GDM1 (cell line): ENCODE measurements around the gene PYGO1.
"Not testable (repeated sequence)": the region's sequence is repeated elsewhere in the genome, so short reads cannot be mapped to it uniquely, and the experiment has no call there.

Experiments
- DNase-seq: peaks from one replicate; lab custom pipeline; 2025; lab: John Stamatoyannopoulos, UW

The PYGO1 gene

DNA sequence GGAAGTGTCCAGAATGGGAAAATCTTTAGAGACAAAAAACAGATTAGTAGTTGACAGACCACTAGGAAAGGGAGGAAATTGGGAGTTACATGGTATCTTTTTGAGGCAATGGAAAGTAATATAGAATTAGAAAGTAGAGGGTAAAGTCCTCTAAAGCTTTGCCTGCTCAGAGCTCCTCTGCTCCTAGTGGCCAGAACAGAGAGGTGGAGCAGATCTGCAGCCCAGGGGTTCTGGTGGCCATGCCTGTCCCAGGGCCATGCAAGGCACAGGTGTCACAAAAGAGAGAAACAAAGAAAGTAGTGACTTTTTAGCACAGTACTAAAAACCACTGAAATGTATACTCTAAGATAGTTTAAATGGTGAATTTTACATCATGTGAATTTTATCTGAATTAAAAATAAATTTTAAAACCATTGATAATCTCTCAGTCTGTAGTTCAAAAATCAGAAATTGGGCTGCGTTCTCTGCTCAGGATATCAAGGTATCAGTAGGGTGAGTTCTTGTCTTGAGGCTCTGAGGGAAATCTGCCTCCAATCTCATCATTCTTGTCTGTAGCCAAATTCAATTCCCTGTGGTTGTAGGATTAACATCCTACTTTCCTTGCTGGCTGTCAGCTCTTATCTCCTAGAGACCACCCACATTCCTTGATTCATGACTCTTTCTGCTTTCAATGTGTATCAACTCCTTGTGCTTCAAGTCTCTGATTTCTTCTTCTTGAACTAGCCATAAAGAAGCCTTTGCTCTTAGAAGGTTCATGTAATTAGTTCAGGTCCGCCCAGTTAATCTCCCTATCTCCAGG, 23.6 kb downstream of the PYGO1 start:
- DNase-seq: no peak

DNA sequence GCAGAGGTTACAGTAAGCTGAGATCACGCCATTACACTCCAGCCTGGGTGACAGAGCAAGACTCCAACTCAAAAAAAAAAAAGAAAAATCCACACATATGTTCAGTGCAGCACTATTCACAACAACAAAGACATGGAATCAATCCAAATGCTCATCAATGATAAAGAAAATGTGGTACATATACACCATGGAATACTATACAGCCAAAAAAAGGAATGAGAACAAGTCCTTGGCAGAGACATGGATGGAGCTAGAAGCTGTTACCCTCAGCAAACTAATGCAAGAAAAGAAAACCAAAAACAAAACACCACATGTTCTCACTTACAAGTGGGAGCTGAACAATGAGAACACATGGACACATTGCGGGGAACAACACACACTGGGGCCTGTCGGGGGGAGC, 25.5 kb downstream of the PYGO1 start:
- no peak for DNase-seq

DNA sequence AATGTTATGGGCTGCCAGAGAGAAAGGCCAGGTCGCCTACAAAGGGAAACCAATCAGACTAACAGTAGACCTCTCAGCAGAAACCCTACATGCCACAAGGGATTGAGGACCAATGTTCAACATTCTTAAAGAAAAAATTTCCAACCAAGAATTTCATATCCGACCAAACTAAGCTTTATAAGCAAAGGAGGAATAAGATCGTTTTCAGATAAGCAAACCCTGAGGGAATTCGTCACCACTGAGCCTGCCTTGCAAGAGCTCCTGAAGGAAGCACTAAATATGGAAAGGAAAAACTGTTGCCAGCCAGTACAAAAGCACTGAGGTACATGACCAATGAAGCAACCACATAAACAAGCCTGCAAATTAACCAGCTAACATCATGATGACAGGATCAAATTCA, 33.1 kb downstream of the PYGO1 start:
- DNase-seq: no peak

DNA sequence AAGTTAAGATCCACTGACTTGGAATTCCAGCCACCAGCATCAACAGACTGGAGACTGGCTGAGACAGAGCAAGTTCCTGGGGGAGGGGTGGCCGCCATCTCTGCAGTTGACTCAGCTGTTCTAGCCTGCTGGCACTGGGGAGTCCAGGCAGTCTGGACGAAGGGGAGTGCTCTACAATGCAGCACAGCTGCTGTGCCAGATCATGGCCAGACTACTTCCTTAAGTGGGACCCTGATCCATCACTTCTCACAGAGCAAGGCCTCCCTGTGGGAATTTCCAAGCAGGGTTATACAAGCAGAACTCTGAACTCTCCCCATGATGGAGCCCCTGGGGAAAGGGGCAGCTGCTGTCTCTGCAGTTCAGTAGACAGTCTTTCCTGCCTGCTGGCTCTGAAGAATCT, 35.2 kb downstream of the PYGO1 start:
- DNase-seq: no peak

DNA sequence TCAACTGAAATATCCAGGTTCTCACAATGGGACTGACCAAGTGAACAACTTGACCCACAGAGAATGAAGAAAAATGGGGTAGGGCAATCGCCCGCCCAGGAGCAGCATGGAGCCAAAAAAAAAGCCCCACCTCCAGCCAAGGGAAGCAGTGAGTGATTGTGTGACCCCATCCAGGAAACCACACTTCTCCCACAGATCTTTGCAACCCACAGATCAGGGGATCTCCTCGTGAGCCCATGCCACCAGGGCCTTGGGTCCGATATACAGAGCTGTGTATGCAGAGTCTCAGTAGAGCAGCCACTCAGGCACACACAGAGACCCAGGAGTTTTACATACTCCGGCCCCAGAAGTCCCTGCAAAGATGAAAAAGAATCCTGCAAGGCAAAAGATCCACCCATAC, 35.7 kb downstream of the PYGO1 start:
- DNase-seq: no peak

DNA sequence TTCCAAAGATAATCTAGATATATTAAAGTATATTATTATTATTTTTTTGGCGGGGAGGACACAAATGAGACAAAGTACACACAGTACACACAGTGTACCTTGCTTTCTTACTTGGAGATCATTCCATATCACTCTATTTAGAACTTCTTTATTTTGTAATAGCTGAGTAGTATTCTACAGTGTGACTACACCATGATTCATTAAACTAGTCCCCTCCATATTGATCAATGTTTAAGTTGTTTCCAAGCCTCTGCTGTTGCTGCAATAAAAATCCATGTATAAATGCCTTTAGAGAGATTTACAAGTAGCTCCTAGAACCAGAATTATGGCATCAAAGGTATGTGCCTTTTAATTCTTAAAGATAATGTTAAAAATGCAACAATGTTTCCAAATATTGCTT, 38.8 kb downstream of the PYGO1 start:
- no peak for DNase-seq

DNA sequence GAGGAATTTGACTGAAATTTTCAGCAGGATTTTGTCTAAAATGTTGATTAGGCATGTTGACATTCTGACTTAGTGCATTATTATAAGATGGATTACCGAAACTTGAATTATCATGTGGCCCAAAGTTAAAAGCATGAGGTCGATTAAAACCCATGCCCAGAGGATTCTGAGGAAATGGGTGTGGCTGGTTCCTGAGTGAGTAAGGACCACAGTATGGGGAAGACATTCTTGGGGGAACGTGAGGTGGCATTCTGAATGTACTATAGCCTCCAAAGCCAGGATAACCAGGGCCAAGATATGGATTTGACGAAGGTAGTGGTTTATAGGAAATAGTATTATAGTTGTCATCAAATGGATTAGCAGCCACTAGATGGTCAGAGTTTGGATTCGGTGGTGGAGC, 41.4 kb downstream of the PYGO1 start:
- DNase-seq: no peak

DNA sequence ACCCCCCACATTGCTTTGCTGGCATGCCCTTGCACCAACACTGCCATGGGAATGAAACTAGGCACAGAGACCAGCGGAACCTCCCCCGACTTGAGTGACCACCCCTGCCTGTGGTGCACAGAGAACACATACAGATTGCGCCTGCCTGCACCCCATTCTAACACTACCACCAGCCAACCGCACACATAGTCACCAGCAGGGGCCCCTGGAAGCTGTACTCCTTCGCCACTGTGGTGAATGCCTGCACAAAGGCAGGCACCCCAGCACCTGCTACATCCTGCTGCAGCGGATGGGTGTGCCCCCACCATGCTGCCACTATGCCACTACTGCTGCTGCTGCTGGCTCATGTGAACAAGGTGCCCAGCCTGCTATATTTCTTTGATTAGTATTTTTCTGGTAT, 52.7 kb downstream of the PYGO1 start:
- DNase-seq: no peak

DNA sequence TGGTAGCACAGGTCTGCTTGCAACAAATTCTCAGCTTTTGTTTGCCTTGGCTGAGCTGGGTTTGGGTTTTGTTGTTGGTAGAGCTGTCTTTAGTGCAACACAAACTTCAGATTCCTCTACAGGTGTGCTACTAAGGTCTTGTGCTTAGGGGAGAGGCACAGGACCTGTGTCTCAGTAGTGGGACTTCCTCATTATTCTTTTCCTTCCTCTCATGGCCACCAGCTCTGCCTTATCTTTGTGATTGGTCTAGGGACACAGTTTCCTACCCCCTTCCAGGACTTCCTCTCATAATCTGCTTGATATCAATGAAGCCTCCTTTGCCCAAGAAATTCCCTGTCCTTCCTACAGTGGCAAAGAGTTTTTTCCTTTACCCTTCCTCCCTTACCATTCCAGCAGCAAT, 55.2 kb downstream of the PYGO1 start:
- DNase-seq: no peak

DNA sequence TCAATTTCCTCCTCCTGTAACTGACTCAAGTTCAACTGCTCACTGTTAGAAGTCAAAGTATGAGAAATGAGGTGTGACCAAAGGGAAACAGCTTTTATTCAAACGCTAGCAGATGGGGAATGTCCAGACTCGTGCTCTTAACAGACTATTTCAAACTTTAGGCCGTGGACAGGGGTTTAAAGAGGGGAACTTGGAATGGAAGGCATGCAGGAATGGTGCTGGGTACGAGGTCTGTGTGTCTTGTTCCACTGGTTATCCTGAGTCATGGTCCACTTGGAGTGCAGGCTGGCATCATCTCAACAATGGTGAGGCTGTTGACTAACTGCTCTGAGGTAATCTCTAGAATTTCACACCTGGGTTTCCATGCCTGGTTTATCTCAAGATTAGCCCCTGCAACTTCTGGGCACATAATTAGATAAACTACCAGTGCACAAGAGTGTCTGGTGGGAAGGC, 57.3 kb downstream of the PYGO1 start:
- DNase-seq: no peak

DNA sequence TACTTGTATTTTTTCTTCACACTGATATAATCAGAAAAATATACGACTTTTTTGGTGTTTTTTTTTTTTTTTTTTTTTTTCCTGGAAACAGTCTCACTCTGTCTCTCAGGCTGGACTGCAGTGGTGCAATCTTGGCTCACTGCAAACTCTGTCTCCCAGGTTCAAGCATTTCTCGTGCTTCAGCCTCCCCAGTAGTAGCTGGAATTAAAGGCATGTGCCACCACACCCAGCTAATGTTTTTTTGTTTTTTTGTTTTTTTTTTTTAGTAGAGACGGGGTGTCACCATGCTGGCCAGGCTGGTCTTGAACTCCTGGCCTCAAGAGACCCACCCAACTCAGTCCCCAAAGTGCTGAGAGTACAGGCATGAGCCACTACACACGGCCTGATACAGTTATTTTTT, 59.3 kb downstream of the PYGO1 start:
- no peak for DNase-seq

DNA sequence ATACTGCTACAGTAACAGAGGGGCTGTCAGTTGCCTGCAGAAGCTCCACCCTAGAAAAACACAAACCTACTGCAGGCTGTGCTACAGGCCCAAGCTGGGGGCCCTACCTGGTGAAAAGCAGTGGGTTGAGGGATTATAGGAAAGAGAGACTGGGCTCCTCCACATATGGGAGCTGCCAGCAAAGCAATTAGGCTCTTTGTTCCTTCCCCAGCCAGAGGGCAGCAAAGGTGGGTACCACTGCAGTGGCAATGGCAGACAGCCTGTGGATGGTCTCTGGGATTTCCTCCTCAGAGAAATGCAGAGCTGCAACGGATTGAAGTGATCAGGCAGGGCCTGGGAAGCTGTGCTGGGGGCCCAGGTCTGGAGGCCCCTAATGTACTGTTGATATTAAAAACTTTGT, 61.0 kb downstream of the PYGO1 start:
- no peak for DNase-seq

DNA sequence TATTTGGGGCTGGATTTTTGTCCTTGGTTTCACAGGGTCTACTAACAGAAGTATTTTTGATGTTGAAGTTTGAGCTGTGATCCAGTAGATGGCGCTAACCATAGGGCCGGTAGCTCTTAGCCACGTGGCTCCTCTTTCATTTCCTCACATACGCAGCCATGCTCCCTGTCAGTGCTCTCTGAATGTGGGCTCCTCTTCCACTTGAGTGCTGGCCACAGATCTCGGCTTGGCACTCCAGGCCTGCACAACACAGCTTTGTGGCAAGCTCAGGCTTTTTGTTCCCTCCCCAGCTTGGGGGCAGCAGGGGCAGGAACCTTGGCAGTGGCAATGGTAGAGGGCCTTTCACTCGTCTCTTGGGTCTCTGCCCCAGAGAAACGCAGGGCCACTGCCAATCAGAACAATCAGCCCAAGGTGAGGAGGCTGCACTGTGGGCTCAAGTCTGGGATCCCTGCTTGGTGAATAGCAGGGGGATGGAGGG, 61.5 kb downstream of the PYGO1 start:
- DNase-seq: peak; percentile 50

DNA sequence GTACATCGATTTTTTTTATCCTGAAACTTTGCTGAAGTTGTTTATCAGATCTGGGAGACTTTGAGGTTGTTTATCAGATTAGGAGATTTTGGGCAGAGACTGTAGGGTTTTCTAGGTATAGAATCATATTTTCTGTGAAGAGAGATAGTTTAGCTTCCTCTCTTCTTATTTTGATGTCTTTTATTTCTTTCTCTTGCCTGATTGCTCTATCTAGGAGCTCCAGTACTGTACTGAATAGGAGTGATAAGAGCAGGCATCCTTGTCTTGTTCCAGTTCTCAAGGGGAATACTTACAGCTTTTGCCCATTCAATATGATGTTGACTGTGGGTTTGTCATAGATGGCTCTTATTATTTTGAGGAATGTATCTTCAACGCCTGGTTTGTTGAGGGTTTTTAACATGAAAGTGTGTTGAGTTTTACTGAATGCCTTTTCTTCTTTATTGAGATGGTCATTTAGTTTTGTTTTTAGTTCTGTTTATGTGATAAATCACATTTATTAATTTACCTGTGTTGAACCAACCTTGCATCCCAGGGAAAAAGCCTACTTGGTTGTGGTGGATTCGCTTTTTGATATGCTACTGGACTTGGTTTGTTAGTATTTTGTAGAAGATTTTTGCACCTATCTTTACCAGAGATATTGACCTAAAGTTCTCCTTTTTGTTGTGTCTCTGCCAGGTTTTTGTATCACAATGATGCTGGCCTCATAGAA, 65.2 kb downstream of the PYGO1 start:
- DNase-seq: no peak

DNA sequence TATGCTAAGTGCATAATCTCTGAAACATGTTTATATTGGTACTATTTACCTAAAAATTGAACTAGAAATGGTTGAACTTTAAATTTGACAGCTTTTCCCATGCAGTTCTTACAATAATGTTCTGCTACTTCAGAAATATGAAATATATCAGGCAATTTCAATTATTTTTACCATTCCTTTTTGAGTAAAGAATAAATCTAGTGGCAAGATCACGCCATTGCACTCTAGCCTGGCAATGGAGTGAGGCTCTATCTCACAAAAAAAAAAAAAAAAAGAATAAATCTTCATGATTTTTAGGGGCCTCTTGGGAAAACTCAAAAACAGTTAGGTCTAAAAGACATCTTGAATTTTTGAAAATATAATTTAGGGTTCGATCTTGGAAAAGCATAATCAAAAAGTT, 69.5 kb downstream of the PYGO1 start:
- DNase-seq: no peak

DNA sequence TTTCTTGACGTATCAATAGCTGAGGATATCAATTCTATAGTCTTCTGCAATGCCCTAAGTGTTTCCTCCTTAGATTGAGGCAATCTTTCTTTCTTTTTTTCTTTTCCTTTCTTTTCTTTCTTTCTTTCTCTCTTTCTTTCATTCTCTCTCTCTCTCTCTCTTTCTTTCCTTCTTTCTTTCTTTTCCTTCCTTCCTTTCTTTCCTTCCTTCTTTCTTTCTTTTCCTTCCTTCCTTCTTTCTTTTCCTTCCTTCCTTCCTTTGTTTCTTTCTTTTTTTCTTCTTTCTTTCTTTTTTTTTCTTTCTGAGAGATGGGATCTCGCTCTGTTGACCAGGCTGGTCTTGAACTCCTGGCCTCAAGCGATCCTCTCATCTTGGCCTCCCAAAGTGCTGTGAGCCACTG, 70.1 kb downstream of the PYGO1 start:
- DNase-seq: no peak

DNA sequence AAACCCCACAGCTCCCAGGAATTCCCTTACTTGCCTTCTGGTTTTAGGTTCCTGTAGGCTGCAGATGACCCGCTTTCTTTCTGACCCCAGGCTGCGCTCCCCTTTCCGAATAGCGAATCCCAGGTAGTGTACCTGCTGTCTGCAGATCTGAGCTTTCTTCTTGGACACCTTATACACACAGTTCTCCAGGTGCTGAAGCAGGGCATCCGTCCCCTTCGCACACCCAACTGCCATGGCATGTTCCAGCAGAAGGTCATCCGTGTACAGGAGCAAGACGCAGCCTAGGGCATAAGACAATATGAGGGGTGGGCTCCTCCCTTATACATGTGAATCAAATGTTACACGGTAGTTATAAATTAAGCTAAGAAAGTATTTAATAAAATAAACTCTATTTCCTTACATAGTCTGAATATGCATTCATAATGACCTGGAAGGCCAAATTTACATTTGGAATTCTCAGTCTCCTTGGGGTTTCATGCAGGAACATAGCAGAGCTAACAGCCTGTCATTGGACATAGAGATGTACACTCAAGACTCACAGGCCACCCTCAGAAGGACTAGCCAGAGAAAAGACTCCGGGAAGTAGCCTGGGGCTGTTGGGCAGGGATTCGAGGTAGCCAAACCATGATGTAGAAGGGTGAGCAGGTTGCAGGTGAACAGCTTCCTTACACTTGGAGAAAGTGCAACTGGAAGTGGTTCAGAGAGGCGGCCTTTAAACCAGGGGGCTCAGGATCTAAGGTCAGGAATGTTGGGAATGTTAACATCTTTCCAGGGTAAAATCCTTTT, 72.0 kb downstream of the PYGO1 start:
- no peak for DNase-seq

DNA sequence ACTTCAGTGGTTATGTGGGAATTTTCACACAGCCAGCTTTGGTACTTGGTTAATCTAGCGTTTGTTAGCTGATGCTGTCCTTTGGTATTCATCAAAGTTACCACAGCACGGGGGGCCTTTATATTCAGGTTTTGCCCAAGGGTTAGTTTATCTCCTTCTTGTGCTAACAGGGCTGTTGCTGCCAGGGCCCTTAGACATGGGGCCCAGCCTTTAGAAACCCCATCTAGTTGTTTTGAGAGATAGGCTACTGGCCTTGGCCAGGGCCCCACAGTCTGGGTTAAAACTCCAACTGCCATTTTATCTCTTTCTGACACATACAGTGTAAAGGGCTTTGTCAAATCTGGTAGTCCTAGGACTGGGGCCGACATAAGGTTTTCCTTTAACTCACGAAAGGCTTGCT, 72.7 kb downstream of the PYGO1 start:
- no peak for DNase-seq

DNA sequence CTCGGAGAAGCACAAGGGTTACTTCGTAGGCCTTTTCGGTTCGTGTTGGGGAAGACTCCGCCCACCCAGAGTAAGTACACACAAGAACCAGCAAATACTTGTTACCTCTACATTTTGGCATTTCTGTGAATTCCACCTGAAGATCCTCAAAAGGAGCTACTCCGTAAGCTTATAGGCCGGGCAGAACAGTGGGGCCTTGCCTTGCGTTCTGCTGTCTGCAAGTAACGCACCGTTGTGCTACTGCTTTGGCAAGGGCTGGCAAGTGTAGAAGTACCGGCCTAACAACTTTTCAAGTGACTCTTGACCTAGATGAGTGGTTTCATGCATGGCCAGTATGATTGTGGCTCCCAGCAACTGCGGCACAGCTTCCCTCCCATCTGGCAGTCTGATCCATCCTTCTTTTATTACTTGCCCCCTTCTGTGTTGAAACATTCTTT, 73.7 kb downstream of the PYGO1 start:
- no peak for DNase-seq

DNA sequence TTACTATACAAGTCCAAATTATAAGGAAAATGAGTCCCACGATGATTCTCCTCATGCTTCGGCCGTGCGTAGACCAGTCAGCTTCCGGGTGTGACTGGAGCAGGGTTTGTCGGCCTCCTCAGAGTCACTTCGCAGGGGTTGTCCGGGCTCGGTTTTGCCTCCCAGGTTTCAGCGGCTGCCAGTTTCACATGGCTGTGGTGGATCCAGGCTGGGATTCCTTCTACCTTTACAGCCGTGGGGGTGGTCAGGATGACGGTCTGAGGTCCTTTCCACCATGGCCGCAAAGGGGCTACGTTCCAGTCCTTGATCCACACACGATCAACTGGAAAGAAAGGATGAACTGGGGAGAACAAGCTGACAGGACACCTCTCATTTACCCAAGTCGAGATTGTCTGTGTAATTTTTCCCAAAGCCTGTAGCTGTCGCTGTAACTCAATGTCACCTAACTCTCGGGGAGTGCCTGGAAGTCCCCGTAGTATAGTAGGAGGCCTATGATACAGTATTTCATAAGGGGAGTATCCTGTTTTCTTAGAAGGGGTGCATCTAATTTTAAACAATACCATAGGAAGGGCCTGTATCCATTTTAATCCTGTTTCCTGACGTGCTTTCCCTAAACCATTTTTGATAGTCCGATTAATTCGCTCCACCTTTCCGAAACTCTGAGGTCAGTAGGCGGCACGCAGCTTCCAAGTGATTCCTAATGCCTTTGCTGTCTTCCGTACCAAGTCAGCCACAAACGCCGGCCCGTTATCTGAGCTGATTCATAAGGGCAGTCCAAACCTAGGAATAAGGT, 74.3 kb downstream of the PYGO1 start:
- not testable (repeated sequence) for DNase-seq

DNA sequence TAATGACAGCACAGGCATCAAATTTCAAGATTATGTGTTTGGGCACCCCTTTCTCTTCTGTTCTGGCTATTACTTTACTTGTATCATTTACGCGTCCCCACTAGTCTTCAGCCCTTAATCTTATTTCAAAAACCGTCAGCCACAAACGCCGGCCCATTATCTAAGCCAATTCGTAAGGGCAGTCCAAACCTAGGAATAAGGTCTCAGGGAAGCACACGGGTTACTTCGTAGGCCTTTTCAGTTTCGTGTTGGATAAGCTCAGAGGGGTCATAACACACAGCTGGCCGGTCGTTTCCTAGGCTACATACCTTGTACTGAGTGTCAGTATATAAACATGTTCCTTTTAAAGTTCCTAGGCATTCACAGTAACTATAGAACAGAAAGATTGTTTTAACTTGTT, 75.0 kb downstream of the PYGO1 start:
- DNase-seq: no peak

DNA sequence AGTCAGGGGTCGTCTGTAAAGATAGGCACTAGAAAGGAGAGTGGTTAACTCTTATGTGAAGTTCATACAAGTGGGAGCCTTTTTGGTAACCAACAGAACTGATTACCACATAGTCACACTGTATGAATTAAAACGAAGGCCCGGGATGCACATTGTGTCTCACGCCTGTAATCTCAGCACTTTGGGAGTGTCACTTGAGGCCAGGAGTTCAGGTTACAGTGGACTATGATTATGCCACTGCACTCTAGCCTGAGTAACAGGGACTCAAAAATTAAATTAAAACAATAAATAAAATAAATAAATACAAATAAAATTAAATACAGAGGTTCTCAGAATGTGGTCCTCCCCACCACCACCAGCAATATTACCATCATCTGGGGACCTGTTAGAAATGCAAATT, 80.6 kb downstream of the PYGO1 start:
- DNase-seq: no peak
